ENCODE results near the gene EVI5L. TPM values are rescaled to one million over a fixed set of nuclear protein-coding genes. Genes with fewer than 3 reads are reported as not detected.

Gene EVI5L
- total RNA-seq, 1 donor from 2014 or later: 19.0 TPM

DNA sequence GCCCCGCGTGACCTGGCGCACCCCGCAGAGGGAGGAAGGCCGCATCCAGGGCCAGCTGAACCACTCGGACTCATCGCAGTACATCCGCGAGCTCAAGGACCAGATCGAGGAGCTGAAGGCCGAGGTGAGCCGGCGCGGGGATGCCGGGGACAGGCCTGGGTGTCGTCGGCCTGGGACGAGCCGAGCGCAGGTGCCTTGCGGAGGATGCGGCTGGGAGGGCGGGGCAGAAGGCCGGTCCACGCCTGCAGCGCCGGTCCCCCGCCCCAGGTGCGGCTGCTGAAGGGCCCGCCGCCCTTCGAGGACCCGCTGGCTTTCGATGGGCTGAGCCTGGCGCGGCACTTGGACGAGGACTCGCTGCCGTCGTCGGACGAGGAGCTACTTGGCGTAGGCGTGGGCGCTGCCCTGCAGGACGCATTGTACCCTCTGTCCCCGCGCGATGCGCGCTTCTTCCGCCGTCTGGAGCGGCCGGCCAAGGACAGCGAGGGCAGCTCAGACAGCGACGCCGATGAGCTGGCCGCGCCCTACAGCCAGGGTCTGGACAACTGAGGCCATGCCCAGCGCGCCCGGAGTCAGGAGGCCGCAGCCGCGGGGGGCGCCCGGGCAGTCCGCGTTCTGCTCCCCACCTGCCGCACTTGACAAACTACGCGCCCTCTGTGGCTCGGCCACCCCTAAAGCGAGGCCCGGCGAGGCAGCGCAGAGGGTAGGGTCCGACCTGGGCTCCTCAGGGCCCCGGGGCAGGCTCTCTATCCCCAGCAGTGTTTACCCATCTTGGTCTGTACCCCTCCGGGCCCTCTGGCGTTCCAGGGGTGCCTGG is 33.3 kb downstream of the EVI5L start:
- H3K4me1 Mint-ChIP-seq (ENCODE audit: unreplicated experiment): no peaks in the 10 kb centered on the region
- H3K9me3 Mint-ChIP-seq: no peaks in the 10 kb centered on the region
- no peak overlapping the region for H3K4me3 Mint-ChIP-seq
- H3K27ac Mint-ChIP-seq: no peak overlapping the region
- TF ChIP-seq, protein P1, sequence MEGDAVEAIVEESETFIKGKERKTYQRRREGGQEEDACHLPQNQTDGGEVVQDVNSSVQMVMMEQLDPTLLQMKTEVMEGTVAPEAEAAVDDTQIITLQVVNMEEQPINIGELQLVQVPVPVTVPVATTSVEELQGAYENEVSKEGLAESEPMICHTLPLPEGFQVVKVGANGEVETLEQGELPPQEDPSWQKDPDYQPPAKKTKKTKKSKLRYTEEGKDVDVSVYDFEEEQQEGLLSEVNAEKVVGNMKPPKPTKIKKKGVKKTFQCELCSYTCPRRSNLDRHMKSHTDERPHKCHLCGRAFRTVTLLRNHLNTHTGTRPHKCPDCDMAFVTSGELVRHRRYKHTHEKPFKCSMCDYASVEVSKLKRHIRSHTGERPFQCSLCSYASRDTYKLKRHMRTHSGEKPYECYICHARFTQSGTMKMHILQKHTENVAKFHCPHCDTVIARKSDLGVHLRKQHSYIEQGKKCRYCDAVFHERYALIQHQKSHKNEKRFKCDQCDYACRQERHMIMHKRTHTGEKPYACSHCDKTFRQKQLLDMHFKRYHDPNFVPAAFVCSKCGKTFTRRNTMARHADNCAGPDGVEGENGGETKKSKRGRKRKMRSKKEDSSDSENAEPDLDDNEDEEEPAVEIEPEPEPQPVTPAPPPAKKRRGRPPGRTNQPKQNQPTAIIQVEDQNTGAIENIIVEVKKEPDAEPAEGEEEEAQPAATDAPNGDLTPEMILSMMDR (conservative IDR thresholded peaks at IDR 0.05): no peak
- peak; percentile 68 for DNase-seq (ENCODE audit: extremely low spot score, unreplicated experiment)
- peaks cover 18% of the 10 kb centered on the region for H3K27me3 Mint-ChIP-seq
- H3K36me3 Mint-ChIP-seq: no peaks in the 10 kb centered on the region

DNA sequence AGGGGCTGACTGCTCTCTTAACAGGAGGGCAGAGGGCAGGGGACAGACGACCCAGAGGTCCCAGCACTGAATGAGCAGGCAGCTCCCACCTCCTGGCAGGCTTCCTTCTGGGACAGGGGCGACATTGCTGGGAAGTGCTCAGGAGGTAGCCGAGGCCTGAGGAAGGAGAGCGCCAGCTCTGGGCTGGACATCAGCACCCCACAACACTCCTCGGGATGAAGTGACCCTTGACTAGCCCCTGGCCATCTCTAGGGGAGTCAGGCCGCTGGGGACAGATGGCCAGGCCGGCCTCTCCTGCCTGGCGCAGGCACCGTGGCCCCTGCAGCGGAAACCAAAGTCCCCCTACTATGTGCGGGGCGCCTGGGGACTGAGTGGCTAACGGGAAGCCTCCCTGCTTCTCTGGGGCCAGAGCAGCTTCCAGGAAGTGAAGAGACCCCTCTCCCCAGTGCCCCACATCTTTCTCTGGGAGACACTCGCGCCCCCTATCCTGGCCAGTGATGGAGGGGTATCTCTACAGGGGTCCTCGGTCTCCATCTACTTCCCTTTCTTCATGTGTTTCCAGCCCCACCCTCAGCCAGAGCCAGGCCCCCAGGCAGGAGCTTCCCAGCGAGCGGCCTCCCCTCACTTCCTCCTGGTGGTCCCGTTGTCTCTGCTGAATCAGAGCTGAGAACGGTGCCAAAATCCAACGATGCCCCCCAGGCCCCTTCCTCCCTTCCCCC is 34.1 kb downstream of the EVI5L start:
- H3K27me3 Mint-ChIP-seq: peaks cover 16% of the 10 kb centered on the region
- no peak for DNase-seq (ENCODE audit: extremely low spot score, unreplicated experiment)
- TF ChIP-seq, protein P1 (conservative IDR thresholded peaks at IDR 0.05): no peak
- H3K27ac Mint-ChIP-seq: no peak overlapping the region
- no peak overlapping the region for H3K4me3 Mint-ChIP-seq
- H3K36me3 Mint-ChIP-seq: no peaks in the 10 kb centered on the region
- no peaks in the 10 kb centered on the region for H3K9me3 Mint-ChIP-seq
- no peaks in the 10 kb centered on the region for H3K4me1 Mint-ChIP-seq (ENCODE audit: unreplicated experiment)

DNA sequence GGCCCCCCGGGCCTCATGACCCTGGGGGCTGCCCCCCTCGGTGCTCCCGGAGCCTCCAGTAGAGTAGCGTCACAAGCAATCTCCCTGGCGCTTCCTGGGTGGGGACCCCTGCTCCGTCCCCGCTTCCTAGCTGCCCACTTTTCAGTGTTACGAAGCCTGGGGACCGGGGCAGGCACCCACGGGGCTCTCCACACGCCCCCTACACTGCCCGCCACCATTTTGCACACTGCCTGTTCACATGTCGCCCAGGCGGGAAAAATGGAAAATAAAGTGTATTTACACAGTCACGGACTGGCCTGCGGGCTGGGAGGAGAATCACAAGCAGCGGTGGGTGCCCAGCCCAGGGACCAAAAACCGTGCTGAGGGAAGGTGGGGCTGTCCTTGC is 34.7 kb downstream of the EVI5L start:
- Mint-ChIP-seq H3K4me1 (ENCODE audit: unreplicated experiment) (no peaks in the 10 kb centered on the region), H3K36me3 (no peaks in the 10 kb centered on the region), H3K27ac (no peak overlapping the region), H3K27me3 (peaks cover 16% of the 10 kb centered on the region), H3K4me3 (no peak overlapping the region), H3K9me3 (no peaks in the 10 kb centered on the region)
- DNase-seq (ENCODE audit: extremely low spot score, unreplicated experiment): no peak
- TF ChIP-seq, protein P1 (conservative IDR thresholded peaks at IDR 0.05): no peak

DNA sequence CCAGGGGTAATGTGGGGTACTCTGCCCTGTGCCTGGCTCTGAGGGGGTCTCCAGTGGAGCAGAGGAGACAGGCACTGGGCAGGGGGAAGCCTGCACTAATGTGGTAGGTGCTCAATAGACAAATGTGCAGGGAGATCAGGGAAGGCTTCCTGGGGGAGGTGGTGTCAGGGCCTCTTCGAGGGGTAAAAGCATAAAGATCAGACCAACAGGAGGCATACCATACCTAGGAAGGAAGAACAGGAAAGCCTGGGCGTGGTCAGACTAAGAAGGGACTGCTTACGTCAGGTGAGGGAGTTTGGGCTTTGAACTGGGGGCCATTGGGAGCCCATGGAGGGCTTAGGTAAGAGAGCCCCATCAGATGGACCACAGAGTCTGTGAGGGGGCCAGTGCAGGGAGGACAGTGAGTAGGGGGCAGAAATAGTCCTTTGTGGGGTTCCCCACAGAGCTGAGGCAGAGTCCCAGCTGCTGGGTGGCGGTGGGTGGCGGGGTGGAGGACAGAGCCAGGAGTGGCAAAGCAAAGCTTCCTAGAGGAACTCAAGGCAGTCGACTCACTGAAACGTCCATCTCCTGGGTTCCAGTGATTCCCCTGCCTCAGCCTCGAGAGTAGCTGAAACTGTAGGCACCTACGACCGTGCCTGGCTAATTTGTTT is 35.4 kb downstream of the EVI5L start:
- H3K4me3 Mint-ChIP-seq: peak overlapping the region; percentile 45
- TF ChIP-seq, protein P1 (conservative IDR thresholded peaks at IDR 0.05): no peak
- no peaks in the 10 kb centered on the region for H3K9me3 Mint-ChIP-seq
- peak overlapping the region; percentile 42 for H3K27ac Mint-ChIP-seq
- DNase-seq (ENCODE audit: extremely low spot score, unreplicated experiment): no peak
- H3K36me3 Mint-ChIP-seq: no peaks in the 10 kb centered on the region
- H3K27me3 Mint-ChIP-seq: peaks cover 16% of the 10 kb centered on the region
- no peaks in the 10 kb centered on the region for H3K4me1 Mint-ChIP-seq (ENCODE audit: unreplicated experiment)

DNA sequence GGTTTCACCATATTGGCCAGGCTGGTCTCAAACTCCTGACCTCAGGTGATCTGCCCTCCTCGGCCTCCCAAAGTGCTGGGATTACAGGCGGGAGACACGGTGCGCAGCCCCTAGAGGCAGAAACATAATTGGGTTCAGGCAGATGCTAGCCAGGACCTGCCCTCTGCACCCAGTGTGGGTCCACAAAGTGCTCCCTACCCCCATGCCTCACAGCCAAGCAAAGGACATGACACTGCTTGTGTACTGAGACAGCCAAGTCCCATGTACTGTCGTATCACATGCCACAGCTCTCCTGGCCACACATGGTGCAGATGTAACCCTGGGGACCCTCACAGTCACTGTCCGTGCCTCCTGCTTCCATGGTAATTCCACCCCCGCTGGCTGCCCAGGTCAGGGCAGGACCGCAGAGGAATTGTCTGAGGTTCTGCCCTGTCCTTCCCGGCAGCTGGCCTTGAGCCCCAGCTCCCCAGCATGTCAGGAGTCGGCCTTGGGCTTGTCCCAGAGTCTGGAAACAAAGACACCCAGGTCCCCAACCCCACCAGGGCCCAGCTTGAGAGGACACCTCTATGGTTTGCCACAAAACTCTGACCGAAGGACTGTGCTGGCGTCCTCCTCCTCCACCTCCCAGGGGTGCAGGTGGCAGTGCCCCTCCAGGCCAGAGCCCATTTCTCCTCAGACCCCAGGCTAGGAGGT is 36.5 kb downstream of the EVI5L start:
- H3K36me3 Mint-ChIP-seq: peaks cover 4% of the 10 kb centered on the region
- TF ChIP-seq, protein P1 (conservative IDR thresholded peaks at IDR 0.05): no peak
- H3K9me3 Mint-ChIP-seq: no peaks in the 10 kb centered on the region
- no peak overlapping the region for H3K4me3 Mint-ChIP-seq
- peaks cover 7% of the 10 kb centered on the region for H3K4me1 Mint-ChIP-seq (ENCODE audit: unreplicated experiment)
- peaks cover 16% of the 10 kb centered on the region for H3K27me3 Mint-ChIP-seq
- H3K27ac Mint-ChIP-seq: no peak overlapping the region
- no peak for DNase-seq (ENCODE audit: extremely low spot score, unreplicated experiment)

Measured in type B pancreatic cell (in vitro differentiated cells).